ENCODE data around the gene TMEM100. TPM values are rescaled to one million over a fixed set of nuclear protein-coding genes. Genes with fewer than 3 reads are reported as not detected.
A peak's percentile ranks its signal among the peaks of the same experiment; 100 is the strongest.

Gene TMEM100
- total RNA-seq, 4 donors from 2014 or later: 2.5 to 12.9 (median 6.4) TPM

DNA sequence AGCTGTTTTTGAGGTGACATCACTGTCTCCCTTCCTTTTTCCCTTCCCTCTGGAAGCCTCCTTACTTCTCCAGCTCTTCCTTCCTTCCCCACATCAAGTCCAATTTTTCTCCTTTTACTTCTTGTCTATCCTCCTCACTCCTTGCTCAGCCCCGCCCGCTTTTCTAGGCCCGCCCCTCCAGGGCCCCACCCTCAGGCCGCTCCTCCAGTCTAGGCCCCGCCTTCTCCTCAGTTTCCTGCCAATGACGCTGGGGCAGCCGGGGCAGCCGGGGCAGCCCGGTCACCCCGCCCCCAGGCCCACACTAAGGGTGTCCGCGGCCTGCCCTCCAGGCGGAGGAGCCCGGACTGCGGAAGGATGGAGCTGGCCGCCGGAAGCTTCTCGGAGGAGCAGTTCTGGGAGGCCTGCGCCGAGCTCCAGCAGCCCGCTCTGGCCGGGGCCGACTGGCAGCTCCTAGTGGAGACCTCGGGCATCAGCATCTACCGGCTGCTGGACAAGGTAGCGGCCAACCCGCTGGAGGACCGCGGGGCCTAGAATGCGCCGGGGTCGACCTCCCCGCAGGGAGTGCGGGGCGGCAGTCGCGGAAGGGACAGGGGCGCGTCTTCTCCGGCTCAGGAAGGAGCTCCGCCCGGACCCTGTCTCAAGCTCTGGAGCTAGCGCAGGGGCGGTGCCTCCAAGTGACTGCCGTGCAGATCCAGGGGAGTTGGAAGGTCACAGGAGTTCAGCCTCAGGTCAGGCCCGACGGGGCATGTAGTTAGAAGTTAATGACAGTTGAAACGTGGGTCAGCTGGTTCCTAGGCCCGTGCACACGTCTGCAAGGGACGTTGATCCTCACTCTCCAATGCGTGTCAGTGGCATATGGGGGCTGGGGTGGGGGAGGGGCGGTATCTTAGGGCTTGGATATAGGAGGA lies 28.3 kb upstream of the TMEM100 start, which contains the start of gene PCTP:
TSS of gene PCTP (plus strand) at position 302 of the 908 bp plus-strand sequence. CDS start at position 355, 53 bp downstream.
- intact Hi-C loops (cut with DNase I): no loop called here
- no peaks in the 10 kb centered on the region for H3K36me3 ChIP-seq
- peak within 1 kb of the TSS; percentile 86 to 93 (median 90) for H3K4me3 ChIP-seq (replicated peaks in 1 of 3)
- peak; percentile 96 for DNase-seq
- H3K4me1 ChIP-seq: peaks cover 7 to 9% of the 10 kb centered on the region in 2 donors
- 0% methylated on average over 17 to 33 of the region's 53 CpGs for WGBS, 2 donors
- H3K9me3 ChIP-seq: no peaks in the 10 kb centered on the region
- peak in 4 of 6 experiments; percentile 3 to 38 (median 25) for TF ChIP-seq CTCF (IDR thresholded peaks at IDR 0.05)
- TF ChIP-seq POLR2A (IDR thresholded peaks at IDR 0.05): peak; percentile 43 to 92
- H3K27me3 ChIP-seq: no peaks in the 10 kb centered on the region
- peak within 1 kb of the TSS; percentile 84 to 88 (median 86) for H3K27ac ChIP-seq

- Histone ChIP-seq H3K9me3 (no peaks in the 10 kb centered on the region), H3K27ac (no peak overlapping the region), H3K27me3 (no peaks in the 10 kb centered on the region), H3K36me3 (no peaks in the 10 kb centered on the region), H3K4me1 (peaks cover 7 to 9% of the 10 kb centered on the region in 2 donors), H3K4me3 (replicated peaks in 1 of 3) (no peak overlapping the region)
- intact Hi-C loops (cut with DNase I): no loop called here
- no peak for DNase-seq
- 81 to 82% methylated on average over 4 of the region's 4 CpGs for WGBS, 2 donors
- no peak for TF ChIP-seq CTCF (IDR thresholded peaks at IDR 0.05)
- TF ChIP-seq POLR2A (IDR thresholded peaks at IDR 0.05): no peak
These were observed 27.3 kb upstream of the TMEM100 start for GRCh38 chr17:55749985-55750384.

GRCh38 chr17:55748841-55749240 lies 26.2 kb upstream of the TMEM100 start:
- Histone ChIP-seq H3K9me3 (no peaks in the 10 kb centered on the region), H3K4me3 (replicated peaks in 1 of 3) (no peak overlapping the region), H3K27ac (no peak overlapping the region), H3K27me3 (no peaks in the 10 kb centered on the region), H3K4me1 (peaks cover 7 to 9% of the 10 kb centered on the region in 2 donors), H3K36me3 (no peaks in the 10 kb centered on the region)
- 96 to 100% methylated on average over 1 of the region's 1 CpG for WGBS, 2 donors
- DNase-seq: no peak
- intact Hi-C loops (cut with DNase I): no loop called here
- TF ChIP-seq POLR2A (IDR thresholded peaks at IDR 0.05) (no peak), CTCF (IDR thresholded peaks at IDR 0.05) (no peak)

DNA sequence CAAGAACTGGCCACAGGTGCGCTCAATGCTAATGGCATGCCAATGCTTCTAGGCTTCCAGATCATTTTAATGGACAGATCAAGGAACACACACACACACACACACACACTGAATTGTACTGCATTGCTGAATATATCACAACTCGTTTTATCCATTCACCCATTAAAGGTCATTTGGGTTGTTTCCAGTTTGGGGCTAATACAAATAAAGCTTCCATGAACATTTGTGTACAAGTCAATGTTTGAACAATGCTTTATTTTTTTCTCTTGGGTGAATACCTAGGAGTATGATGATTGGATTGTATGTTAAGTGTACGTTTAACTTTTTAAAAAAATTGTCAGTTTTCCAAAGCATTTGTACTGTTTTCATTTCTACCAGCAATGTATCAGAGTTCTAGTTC lies 24.5 kb upstream of the TMEM100 start:
- no peak for DNase-seq
- WGBS, 2 donors: 57 to 60% methylated on average over 3 of the region's 3 CpGs
- no peak overlapping the region for H3K4me3 ChIP-seq (replicated peaks in 1 of 3)
- H3K27me3 ChIP-seq: no peaks in the 10 kb centered on the region
- H3K9me3 ChIP-seq: no peaks in the 10 kb centered on the region
- intact Hi-C loops (cut with DNase I): no loop called here
- no peak overlapping the region for H3K27ac ChIP-seq
- TF ChIP-seq POLR2A (IDR thresholded peaks at IDR 0.05) (no peak), CTCF (IDR thresholded peaks at IDR 0.05) (no peak)
- H3K36me3 ChIP-seq: no peaks in the 10 kb centered on the region
- peaks cover 6% of the 10 kb centered on the region in 2 donors for H3K4me1 ChIP-seq

DNA sequence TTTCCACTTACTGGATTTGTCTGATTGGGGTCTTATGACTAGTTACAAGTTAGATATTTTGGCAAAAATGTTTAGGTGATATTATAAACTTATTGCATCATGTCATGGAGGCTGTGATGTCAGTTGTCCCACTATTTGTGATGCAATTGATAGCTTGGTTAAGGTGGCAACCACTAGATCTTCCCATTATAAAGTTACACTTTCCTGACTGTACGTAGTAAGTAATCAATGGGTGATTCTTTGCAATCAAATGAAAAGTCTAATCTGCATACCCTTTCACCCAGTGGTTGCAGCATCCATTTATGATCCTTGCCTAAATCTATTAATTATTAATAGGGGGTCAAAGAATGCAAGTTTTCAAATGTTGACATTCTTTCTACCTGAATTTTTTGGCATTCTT lies 23.8 kb upstream of the TMEM100 start:
- WGBS, 2 donors: 96 to 100% methylated on average over 1 of the region's 1 CpG

More for the DNA sequence above, 23.8 kb upstream of the TMEM100 start:
- Histone ChIP-seq H3K27ac (no peak overlapping the region), H3K27me3 (no peaks in the 10 kb centered on the region), H3K36me3 (no peaks in the 10 kb centered on the region), H3K4me1 (no peaks in the 10 kb centered on the region), H3K9me3 (no peaks in the 10 kb centered on the region), H3K4me3 (replicated peaks in 1 of 3) (no peak overlapping the region)
- intact Hi-C loops (cut with DNase I): no loop called here
- no peak for TF ChIP-seq POLR2A (IDR thresholded peaks at IDR 0.05)
- TF ChIP-seq CTCF (IDR thresholded peaks at IDR 0.05): no peak
- DNase-seq: no peak
